ENCODE results near the gene SHC1.
A peak's percentile ranks its signal among the peaks of the same experiment; 100 is the strongest.

SHC1 gene

DNA sequence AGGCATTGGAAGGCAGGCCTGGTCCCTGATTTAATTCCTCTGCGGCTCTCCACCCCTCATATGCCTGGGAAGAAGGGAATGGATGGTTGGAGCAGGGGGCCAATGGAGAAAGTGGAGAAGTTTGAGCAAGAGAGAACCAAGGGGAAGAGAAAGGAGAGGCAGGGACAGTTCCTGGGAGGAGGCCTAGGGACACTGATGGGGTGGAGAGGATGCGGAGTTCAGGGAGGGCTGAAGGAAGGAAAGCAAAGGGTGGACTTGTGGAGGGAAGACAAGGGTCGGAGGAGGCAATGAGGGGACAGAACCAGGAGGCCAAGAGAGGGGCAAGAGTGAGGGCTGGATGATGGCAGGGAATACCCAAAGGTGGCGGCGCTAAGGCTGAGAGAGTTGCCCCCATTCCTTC lies 39.2 kb upstream of the SHC1 start:
- Histone ChIP-seq H3K4me3 (ENCODE audit: low read length) (no peak overlapping the region), H4K8ac (ENCODE audit: low read depth, low read length) (no peak overlapping the region), H3K79me2 (ENCODE audit: control insufficient read depth, insufficient read depth, low read length) (peaks cover 9% of the 10 kb centered on the region), H3K79me1 (ENCODE audit: low read length) (peaks cover 2% of the 10 kb centered on the region), H3K27me3 (ENCODE audit: insufficient read depth, low read length, poor library complexity) (no peaks in the 10 kb centered on the region), H3K18ac (ENCODE audit: low read length) (no peak overlapping the region), H3K23ac (ENCODE audit: low read length) (no peak overlapping the region), H3K56ac (ENCODE audit: low read length) (no peak overlapping the region), H2BK120ac (ENCODE audit: low read depth, low read length) (no peak overlapping the region), H4K5ac (ENCODE audit: low read length) (no peak overlapping the region), H3K36me3 (ENCODE audit: control insufficient read depth, insufficient read depth, low read length) (no peaks in the 10 kb centered on the region), H2BK5ac (ENCODE audit: low read length) (no peak overlapping the region), H3K4me2 (ENCODE audit: low read length) (no peak overlapping the region), H3K4me1 (ENCODE audit: control insufficient read depth, low read depth, low read length) (peaks cover 19% of the 10 kb centered on the region), H3K4ac (ENCODE audit: low read depth, low read length) (no peak overlapping the region), H3K27ac (ENCODE audit: low read depth, low read length) (no peak overlapping the region), H2BK15ac (replicated peaks; ENCODE audit: low read depth) (no peak overlapping the region), H2AK5ac (ENCODE audit: low read length) (no peak overlapping the region), H3K9ac (ENCODE audit: low read length) (no peak overlapping the region)
- DNase-seq = no peak
- no CpG with 5 or more reads among the region's 5 CpGs for WGBS (ENCODE audit: extremely low coverage, insufficient coverage, low lambda C conversion rate)

DNA sequence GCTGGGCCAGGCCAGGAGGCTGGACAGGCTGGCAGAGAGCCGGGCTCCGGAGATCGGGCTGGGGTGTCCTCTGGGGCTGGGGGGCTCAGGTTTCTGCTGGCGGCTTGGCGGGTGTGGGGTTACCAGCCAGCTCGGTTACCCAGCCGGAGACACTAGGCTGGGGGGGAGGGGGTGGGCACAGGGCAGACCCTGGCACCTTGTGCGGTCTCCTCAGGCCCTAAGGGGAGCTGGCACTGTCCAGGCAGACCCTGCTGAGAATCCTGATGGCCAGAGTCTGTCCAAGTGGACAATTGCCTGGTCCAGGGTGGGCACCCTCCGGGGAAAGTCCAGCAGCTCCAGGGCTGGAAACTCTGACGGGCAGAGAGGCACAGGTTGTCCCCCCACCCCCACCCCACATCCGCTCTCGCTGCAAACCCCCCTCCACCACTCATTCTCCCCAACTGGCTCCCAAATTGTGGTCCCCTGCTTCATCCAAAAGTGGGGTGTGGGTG lies 38.7 kb upstream of the SHC1 start:
- no CpG with 5 or more reads among the region's 12 CpGs for WGBS (ENCODE audit: extremely low coverage, insufficient coverage, low lambda C conversion rate)
- Histone ChIP-seq H2BK5ac (ENCODE audit: low read length) (no peak overlapping the region), H3K4ac (ENCODE audit: low read depth, low read length) (peak overlapping the region; percentile 10), H3K18ac (ENCODE audit: low read length) (no peak overlapping the region), H3K27me3 (ENCODE audit: insufficient read depth, low read length, poor library complexity) (no peaks in the 10 kb centered on the region), H3K36me3 (ENCODE audit: control insufficient read depth, insufficient read depth, low read length) (no peaks in the 10 kb centered on the region), H3K4me2 (ENCODE audit: low read length) (no peak overlapping the region), H3K4me3 (ENCODE audit: low read length) (no peak overlapping the region), H2BK15ac (replicated peaks; ENCODE audit: low read depth) (no peak overlapping the region), H3K79me2 (ENCODE audit: control insufficient read depth, insufficient read depth, low read length) (peaks cover 13% of the 10 kb centered on the region), H3K56ac (ENCODE audit: low read length) (peak overlapping the region; percentile 83), H2BK120ac (ENCODE audit: low read depth, low read length) (no peak overlapping the region), H3K79me1 (ENCODE audit: low read length) (peaks cover 6% of the 10 kb centered on the region), H3K9ac (ENCODE audit: low read length) (peak overlapping the region; percentile 46), H3K23ac (ENCODE audit: low read length) (no peak overlapping the region), H4K8ac (ENCODE audit: low read depth, low read length) (no peak overlapping the region), H3K27ac (ENCODE audit: low read depth, low read length) (no peak overlapping the region), H3K4me1 (ENCODE audit: control insufficient read depth, low read depth, low read length) (peaks cover 24% of the 10 kb centered on the region), H4K5ac (ENCODE audit: low read length) (no peak overlapping the region), H2AK5ac (ENCODE audit: low read length) (no peak overlapping the region)
- DNase-seq = no peak

- WGBS (ENCODE audit: extremely low coverage, insufficient coverage, low lambda C conversion rate) = no CpG with 5 or more reads among the region's 16 CpGs
- H3K56ac ChIP-seq (ENCODE audit: low read length) = peak overlapping the region; percentile 83
- no peak overlapping the region for H3K4ac ChIP-seq (ENCODE audit: low read depth, low read length)
- no peak overlapping the region for H3K4me3 ChIP-seq (ENCODE audit: low read length)
- H2BK5ac ChIP-seq (ENCODE audit: low read length) = no peak overlapping the region
- no peak overlapping the region for H3K27ac ChIP-seq (ENCODE audit: low read depth, low read length)
- H3K18ac ChIP-seq (ENCODE audit: low read length) = no peak overlapping the region
- peak overlapping the region; percentile 35 for H4K5ac ChIP-seq (ENCODE audit: low read length)
- H3K23ac ChIP-seq (ENCODE audit: low read length) = peak overlapping the region; percentile 18
- no peak overlapping the region for H2AK5ac ChIP-seq (ENCODE audit: low read length)
- no peak overlapping the region for H4K8ac ChIP-seq (ENCODE audit: low read depth, low read length)
- H3K79me2 ChIP-seq (ENCODE audit: control insufficient read depth, insufficient read depth, low read length) = peaks cover 16% of the 10 kb centered on the region
- no peaks in the 10 kb centered on the region for H3K27me3 ChIP-seq (ENCODE audit: insufficient read depth, low read length, poor library complexity)
- peaks cover 21% of the 10 kb centered on the region for H3K4me1 ChIP-seq (ENCODE audit: control insufficient read depth, low read depth, low read length)
- H3K9ac ChIP-seq (ENCODE audit: low read length) = peak overlapping the region; percentile 42
- peaks cover 7% of the 10 kb centered on the region for H3K79me1 ChIP-seq (ENCODE audit: low read length)
- peak; percentile 38 for DNase-seq
- no peak overlapping the region for H2BK120ac ChIP-seq (ENCODE audit: low read depth, low read length)
- no peaks in the 10 kb centered on the region for H3K36me3 ChIP-seq (ENCODE audit: control insufficient read depth, insufficient read depth, low read length)
- H3K4me2 ChIP-seq (ENCODE audit: low read length) = no peak overlapping the region
- H2BK15ac ChIP-seq (replicated peaks; ENCODE audit: low read depth) = no peak overlapping the region
These were observed 37.7 kb upstream of the SHC1 start for GRCh38 chr1:155008015-155008941.

DNA sequence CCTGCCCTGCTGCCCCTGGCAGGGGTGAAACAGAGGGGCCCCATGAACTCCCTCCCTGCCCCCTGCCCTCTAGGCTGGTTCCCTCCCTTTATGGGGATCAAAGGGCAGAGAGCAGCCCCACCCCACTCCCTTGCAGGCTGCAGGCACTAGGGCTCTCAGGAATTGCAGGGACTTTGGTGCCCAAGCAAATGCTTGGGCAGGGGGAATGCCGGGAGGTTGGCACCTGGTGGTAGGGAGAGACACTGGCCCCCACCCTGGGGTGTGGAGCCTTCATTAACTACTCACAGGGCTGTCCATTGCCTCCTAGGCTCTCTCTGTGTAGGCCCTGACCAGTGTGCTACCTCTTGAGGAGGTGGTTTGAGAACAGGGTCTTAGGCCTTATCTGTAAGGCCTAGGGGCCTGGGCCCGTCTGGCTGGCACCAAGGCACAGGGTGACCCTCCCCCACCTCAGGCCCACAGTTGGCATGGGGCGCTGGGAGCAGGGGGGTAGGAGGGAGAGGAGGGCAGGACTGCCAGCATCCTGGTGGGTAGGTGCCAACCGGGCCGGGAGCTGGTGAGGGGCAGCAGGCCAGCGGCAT lies 36.8 kb upstream of the SHC1 start:
- no peak overlapping the region for H3K23ac ChIP-seq (ENCODE audit: low read length)
- H2BK5ac ChIP-seq (ENCODE audit: low read length) = no peak overlapping the region
- no peak overlapping the region for H4K8ac ChIP-seq (ENCODE audit: low read depth, low read length)
- no peak overlapping the region for H3K27ac ChIP-seq (ENCODE audit: low read depth, low read length)
- DNase-seq = no peak
- no peak overlapping the region for H3K4me2 ChIP-seq (ENCODE audit: low read length)
- no peak overlapping the region for H2BK120ac ChIP-seq (ENCODE audit: low read depth, low read length)
- H3K36me3 ChIP-seq (ENCODE audit: control insufficient read depth, insufficient read depth, low read length) = no peaks in the 10 kb centered on the region
- H4K5ac ChIP-seq (ENCODE audit: low read length) = no peak overlapping the region
- peaks cover 21% of the 10 kb centered on the region for H3K79me2 ChIP-seq (ENCODE audit: control insufficient read depth, insufficient read depth, low read length)
- no peak overlapping the region for H3K56ac ChIP-seq (ENCODE audit: low read length)
- H3K9ac ChIP-seq (ENCODE audit: low read length) = no peak overlapping the region
- no peak overlapping the region for H2BK15ac ChIP-seq (replicated peaks; ENCODE audit: low read depth)
- peaks cover 19% of the 10 kb centered on the region for H3K4me1 ChIP-seq (ENCODE audit: control insufficient read depth, low read depth, low read length)
- no peak overlapping the region for H3K4ac ChIP-seq (ENCODE audit: low read depth, low read length)
- H3K4me3 ChIP-seq (ENCODE audit: low read length) = no peak overlapping the region
- H3K27me3 ChIP-seq (ENCODE audit: insufficient read depth, low read length, poor library complexity) = no peaks in the 10 kb centered on the region
- no CpG with 5 or more reads among the region's 6 CpGs for WGBS (ENCODE audit: extremely low coverage, insufficient coverage, low lambda C conversion rate)
- no peak overlapping the region for H3K18ac ChIP-seq (ENCODE audit: low read length)
- H2AK5ac ChIP-seq (ENCODE audit: low read length) = no peak overlapping the region
- H3K79me1 ChIP-seq (ENCODE audit: low read length) = peaks cover 7% of the 10 kb centered on the region

- Histone ChIP-seq H3K4ac (ENCODE audit: low read depth, low read length) (no peak overlapping the region), H4K5ac (ENCODE audit: low read length) (no peak overlapping the region), H3K4me2 (ENCODE audit: low read length) (no peak overlapping the region), H3K79me2 (ENCODE audit: control insufficient read depth, insufficient read depth, low read length) (peaks cover 21% of the 10 kb centered on the region), H3K4me1 (ENCODE audit: control insufficient read depth, low read depth, low read length) (peaks cover 15% of the 10 kb centered on the region), H3K23ac (ENCODE audit: low read length) (no peak overlapping the region), H3K4me3 (ENCODE audit: low read length) (no peak overlapping the region), H2BK120ac (ENCODE audit: low read depth, low read length) (no peak overlapping the region), H4K8ac (ENCODE audit: low read depth, low read length) (no peak overlapping the region), H3K27me3 (ENCODE audit: insufficient read depth, low read length, poor library complexity) (no peaks in the 10 kb centered on the region), H3K36me3 (ENCODE audit: control insufficient read depth, insufficient read depth, low read length) (no peaks in the 10 kb centered on the region), H3K9ac (ENCODE audit: low read length) (no peak overlapping the region), H2AK5ac (ENCODE audit: low read length) (no peak overlapping the region), H2BK5ac (ENCODE audit: low read length) (no peak overlapping the region), H3K27ac (ENCODE audit: low read depth, low read length) (no peak overlapping the region), H3K79me1 (ENCODE audit: low read length) (peaks cover 7% of the 10 kb centered on the region), H3K18ac (ENCODE audit: low read length) (no peak overlapping the region), H3K56ac (ENCODE audit: low read length) (no peak overlapping the region), H2BK15ac (replicated peaks; ENCODE audit: low read depth) (no peak overlapping the region)
- WGBS (ENCODE audit: extremely low coverage, insufficient coverage, low lambda C conversion rate) = no CpG with 5 or more reads among the region's 2 CpGs
- peak; percentile 74 for DNase-seq
These were observed 36.1 kb upstream of the SHC1 start for GRCh38 chr1:155006601-155007101.
